ENCODE data around the gene TRIP11. TPM values are rescaled to one million over a fixed set of nuclear protein-coding genes. Genes with fewer than 3 reads are reported as not detected.

The TRIP11 gene
- total RNA-seq, 2 donors from 2014 or later = 39.0 to 40.8 TPM

GRCh38 chr14:92021523-92021922 lies 18.3 kb downstream of the TRIP11 start:
- Mint-ChIP-seq H3K4me1 (no peaks in the 10 kb centered on the region), H3K4me3 (no peak overlapping the region), H3K9me3 (no peaks in the 10 kb centered on the region), H3K27me3 (ENCODE audit: insufficient read depth) (no peaks in the 10 kb centered on the region), H3K27ac (no peak overlapping the region), H3K36me3 (ENCODE audit: low read depth) (peaks cover 36% of the 10 kb centered on the region)
- DNase-seq = no peak
- peaks cover 21% of the 10 kb centered on the region for H3K36me3 ChIP-seq (ENCODE audit: control insufficient read depth, insufficient read depth, low read length)
- H3K27ac ChIP-seq (ENCODE audit: low read depth, low read length) = no peak overlapping the region
- TF ChIP-seq CTCF (conservative IDR thresholded peaks at IDR 0.05) = no peak
- WGBS, 2 experiments (ENCODE audit: insufficient coverage in 1 of 2, insufficient read length in 1 of 2) = 92 to 96% methylated on average over 3 of the region's 3 CpGs
- H3K27me3 ChIP-seq (ENCODE audit: control insufficient read depth, insufficient read depth, low read length, poor library complexity, severe bottlenecking) = no peaks in the 10 kb centered on the region
- H3K4me1 ChIP-seq (ENCODE audit: control insufficient read depth, insufficient read depth, low read length) = no peaks in the 10 kb centered on the region
- H3K4me3 ChIP-seq (ENCODE audit: low read length) = no peak overlapping the region
- H3K9ac ChIP-seq (ENCODE audit: extremely low read depth, low read length, poor library complexity, severe bottlenecking) = no peak overlapping the region
- no peaks in the 10 kb centered on the region for H3K9me3 ChIP-seq (ENCODE audit: control insufficient read depth, low read length)

DNA sequence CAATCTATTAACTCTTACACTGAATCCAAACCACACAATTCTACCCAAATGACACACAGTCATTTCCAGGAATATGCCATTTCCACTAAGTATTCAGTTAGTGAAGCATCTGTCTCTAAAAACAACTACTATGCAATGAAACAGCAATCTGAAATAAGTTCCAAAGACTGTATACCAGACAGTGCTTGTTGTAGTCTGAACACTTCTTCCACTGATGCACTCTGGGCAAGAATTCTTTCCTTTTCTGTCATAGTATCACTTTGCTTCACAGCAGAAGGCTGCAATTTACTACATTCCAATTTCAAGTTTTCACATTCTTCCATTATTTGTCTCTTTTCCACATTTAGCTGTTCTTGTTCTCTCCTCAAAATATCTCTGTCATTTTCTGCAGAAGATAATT lies 25.8 kb downstream of the TRIP11 start:
- Mint-ChIP-seq H3K27ac (no peak overlapping the region), H3K9me3 (no peaks in the 10 kb centered on the region), H3K36me3 (ENCODE audit: low read depth) (peaks cover 33% of the 10 kb centered on the region), H3K4me3 (no peak overlapping the region), H3K27me3 (ENCODE audit: insufficient read depth) (no peaks in the 10 kb centered on the region), H3K4me1 (peaks cover 7% of the 10 kb centered on the region)
- H3K9ac ChIP-seq (ENCODE audit: extremely low read depth, low read length, poor library complexity, severe bottlenecking) = no peak overlapping the region
- no peak overlapping the region for H3K27ac ChIP-seq (ENCODE audit: low read depth, low read length)
- TF ChIP-seq CTCF (conservative IDR thresholded peaks at IDR 0.05) = no peak
- peaks cover 36% of the 10 kb centered on the region for H3K36me3 ChIP-seq (ENCODE audit: control insufficient read depth, insufficient read depth, low read length)
- no peaks in the 10 kb centered on the region for H3K4me1 ChIP-seq (ENCODE audit: control insufficient read depth, insufficient read depth, low read length)
- DNase-seq = no peak
- H3K4me3 ChIP-seq (ENCODE audit: low read length) = no peak overlapping the region
- no peaks in the 10 kb centered on the region for H3K27me3 ChIP-seq (ENCODE audit: control insufficient read depth, insufficient read depth, low read length, poor library complexity, severe bottlenecking)
- no peaks in the 10 kb centered on the region for H3K9me3 ChIP-seq (ENCODE audit: control insufficient read depth, low read length)

DNA sequence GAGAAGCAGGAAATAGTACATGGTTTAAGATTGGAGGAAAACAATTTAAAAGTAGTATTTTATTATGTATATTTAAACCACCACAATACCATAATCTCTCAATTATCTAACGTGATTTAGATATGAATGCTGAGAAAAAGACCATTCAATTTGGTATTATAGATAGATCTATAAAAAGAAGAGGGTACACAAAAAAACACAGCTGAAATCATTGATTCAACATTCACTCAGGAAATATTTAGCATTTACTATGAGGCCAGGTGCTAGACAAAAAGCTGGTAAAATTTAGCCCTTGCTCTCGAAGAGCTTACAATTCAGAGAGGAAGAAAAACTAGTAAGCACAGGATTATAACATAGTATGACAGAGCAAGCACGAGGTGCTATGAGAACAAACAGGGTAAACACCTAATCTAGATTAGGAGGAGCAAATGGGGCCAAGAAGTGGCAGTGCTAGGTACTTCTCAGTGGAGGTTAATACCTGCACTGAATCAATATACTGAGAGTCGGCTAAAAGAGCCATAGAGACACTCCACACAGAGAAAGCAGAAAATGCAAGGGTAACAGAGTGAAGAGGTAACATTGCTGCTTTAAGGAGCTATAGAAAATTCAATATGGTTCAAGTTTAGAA lies 27.6 kb downstream of the TRIP11 start:
- no peaks in the 10 kb centered on the region for H3K9me3 Mint-ChIP-seq
- H3K27ac Mint-ChIP-seq = peak overlapping the region; percentile 4

More for the DNA sequence above, 27.6 kb downstream of the TRIP11 start:
- Mint-ChIP-seq H3K27me3 (ENCODE audit: insufficient read depth) (no peaks in the 10 kb centered on the region), H3K4me1 (peaks cover 7% of the 10 kb centered on the region), H3K36me3 (ENCODE audit: low read depth) (peaks cover 37% of the 10 kb centered on the region), H3K4me3 (no peak overlapping the region)
- no peak overlapping the region for H3K4me3 ChIP-seq (ENCODE audit: low read length)
- no peak overlapping the region for H3K9ac ChIP-seq (ENCODE audit: extremely low read depth, low read length, poor library complexity, severe bottlenecking)
- DNase-seq = no peak
- no peak for TF ChIP-seq CTCF (conservative IDR thresholded peaks at IDR 0.05)
- no peak overlapping the region for H3K27ac ChIP-seq (ENCODE audit: low read depth, low read length)
- no peaks in the 10 kb centered on the region for H3K4me1 ChIP-seq (ENCODE audit: control insufficient read depth, insufficient read depth, low read length)
- H3K36me3 ChIP-seq (ENCODE audit: control insufficient read depth, insufficient read depth, low read length) = peaks cover 37% of the 10 kb centered on the region
- H3K27me3 ChIP-seq (ENCODE audit: control insufficient read depth, insufficient read depth, low read length, poor library complexity, severe bottlenecking) = no peaks in the 10 kb centered on the region
- H3K9me3 ChIP-seq (ENCODE audit: control insufficient read depth, low read length) = no peaks in the 10 kb centered on the region
- 88 to 91% methylated on average over 1 to 3 of the region's 4 CpGs for WGBS, 2 experiments (ENCODE audit: insufficient coverage in 1 of 2, insufficient read length in 1 of 2)

All from endodermal cell (in vitro differentiated cells).